ENCODE data around the gene MOB3A.

- no peak for TF ChIP-seq ZFP30 (CRISPR knock-in tag; IDR thresholded peaks at IDR 0.05)
- TF ChIP-seq CREB5 (CRISPR knock-in tag; IDR thresholded peaks at IDR 0.05; ENCODE audit: low read depth) = no peak
- no peak for TF ChIP-seq PATZ1 (CRISPR knock-in tag; IDR thresholded peaks at IDR 0.05; ENCODE audit: borderline replicate concordance)
- TF ChIP-seq TCF4 (CRISPR knock-in tag; IDR thresholded peaks at IDR 0.05; ENCODE audit: borderline replicate concordance) = no peak
- no peak for TF ChIP-seq TSHZ2 (CRISPR knock-in tag; IDR thresholded peaks at IDR 0.05)
- TF ChIP-seq CSRNP3 (CRISPR knock-in tag; IDR thresholded peaks at IDR 0.05) = no peak
- TF ChIP-seq RARB (CRISPR knock-in tag; IDR thresholded peaks at IDR 0.05) = no peak
- TF ChIP-seq ZNF70 (CRISPR knock-in tag; IDR thresholded peaks at IDR 0.05) = no peak
- no peak for TF ChIP-seq POU6F1 (CRISPR knock-in tag; IDR thresholded peaks at IDR 0.05; ENCODE audit: borderline replicate concordance, low read depth)
Measured at GRCh38 chr19:2036424-2036823, 59.7 kb downstream of the MOB3A start.

Measured in SK-N-SH treated with all-trans-retinoic acid at 6 μM for 48 hours (cell line).